HepG2 (cell line): ENCODE data around the gene HLF. TPM values are rescaled to one million over a fixed set of nuclear protein-coding genes. Genes with fewer than 3 reads are reported as not detected.

Experiments used
- ARHGAP35 ChIP-seq: sonication (generic); formaldehyde crosslinking; IDR thresholded peaks from 2 replicates; pipeline ENCODE4 v1.9.0; 2022; ENCODE audit warnings: mild to moderate bottlenecking, inconsistent platforms, moderate library complexity, missing genetic modification reagents, borderline replicate concordance
- FOXA1 ChIP-seq, 2 experiments: fragments of 450-650 bp in 1 of 2; sonication (generic) in 1 of 2; formaldehyde crosslinking in 1 of 2; IDR thresholded peaks; 2 replicates each; pipeline versions ENCODE4 v1.4.0 to v1.6.1; 2016 to 2020; ENCODE audit warnings: missing genetic modification reagents in 1 of 2
- HNF4G ChIP-seq, 2 experiments: sonication (generic) in 1 of 2; formaldehyde crosslinking in 1 of 2; IDR thresholded peaks; 2 replicates each; pipeline versions ENCODE4 v1.4.0 to v1.6.1; 2011 to 2020; ENCODE audit warnings: borderline replicate concordance in 2 of 2, low read depth in 2 of 2, mild to moderate bottlenecking in 2 of 2, low read length in 1 of 2, missing genetic modification reagents in 1 of 2, moderate library complexity in 1 of 2
- MIER3 ChIP-seq: IDR thresholded peaks from 2 replicates; pipeline ENCODE4 v1.6.1; 2016; ENCODE audit warnings: missing compliant biosample characterization, borderline replicate concordance
- MXI1 ChIP-seq: IDR thresholded peaks from 3 replicates; pipeline ENCODE4 v1.6.1; 2012; ENCODE audit warnings: low read depth, low read length, inconsistent platforms, borderline replicate concordance
- PHF20 ChIP-seq: sonication (generic); formaldehyde crosslinking; IDR thresholded peaks from 2 replicates; pipeline ENCODE4 v1.5.0; 2020; ENCODE audit warnings: mild to moderate bottlenecking, missing genetic modification reagents
- POGZ ChIP-seq: sonication (generic); formaldehyde crosslinking; IDR thresholded peaks from 2 replicates; pipeline ENCODE4 v1.4.0; 2020; ENCODE audit warnings: mild to moderate bottlenecking, missing genetic modification reagents
- PRPF4 ChIP-seq: fragments of 200-400 bp; formaldehyde crosslinking; IDR thresholded peaks from 2 replicates; pipeline ENCODE4 v1.6.1; 2016; ENCODE audit warnings: low read length, low read depth; ENCODE audit not compliant: poor library complexity, severe bottlenecking
- RFXANK ChIP-seq: IDR thresholded peaks from 2 replicates; pipeline ENCODE4 v1.6.1; 2016
- SMARCE1 ChIP-seq: fragments of 450-650 bp; IDR thresholded peaks from 2 replicates; pipeline ENCODE4 v1.6.1; 2017; ENCODE audit warnings: borderline replicate concordance
- TBL1XR1 ChIP-seq: fragments of 150-350 bp; IDR thresholded peaks from 2 replicates; pipeline ENCODE4 v1.6.1; 2014; ENCODE audit warnings: borderline replicate concordance, low read length; ENCODE audit not compliant: partially characterized antibody
- TGIF2 ChIP-seq: IDR thresholded peaks from 2 replicates; pipeline ENCODE4 v1.6.1; 2016; ENCODE audit warnings: control low read depth, missing compliant biosample characterization
- TOE1 ChIP-seq: sonication (generic); formaldehyde crosslinking; IDR thresholded peaks from 2 replicates; pipeline ENCODE4 v1.4.0; 2020; ENCODE audit warnings: mild to moderate bottlenecking, missing genetic modification reagents
- ZFP62 ChIP-seq: sonication (generic); formaldehyde crosslinking; IDR thresholded peaks from 2 replicates; pipeline ENCODE4 v1.4.0; 2020; ENCODE audit warnings: missing genetic modification reagents
- ZNF460 ChIP-seq: sonication (generic); formaldehyde crosslinking; IDR thresholded peaks from 2 replicates; pipeline ENCODE4 v1.5.1; 2020; ENCODE audit warnings: missing genetic modification reagents, mild to moderate bottlenecking, borderline replicate concordance
- ZNF746 ChIP-seq: sonication (generic); formaldehyde crosslinking; IDR thresholded peaks from 2 replicates; pipeline ENCODE4 v1.8.0; 2022; ENCODE audit warnings: mild to moderate bottlenecking, missing genetic modification reagents
- polyA plus RNA-seq, 8 experiments: library from polyadenylated mRNA; depleted of rRNA in 3 of 8; stranded (reverse) in 7 of 8; unstranded in 1 of 8; fragments of >200 nt; fragmentation: Illumina TruSeq in 4 of 8; extraction: Trizol in 4 of 8; gene quantifications; 2 replicates each; pipeline versions ENCODE4 v1.2.1 to v1.2.3, GENCODE V29; 2011 to 2016; ENCODE audit warnings: low read depth in 4 of 8, missing spikeins in 1 of 8, mixed read lengths in 1 of 8; ENCODE audit not compliant: insufficient read depth in 1 of 8
- total RNA-seq, 5 experiments: library from RNA; depleted of rRNA; stranded (reverse); fragments of >200 nt; fragmentation: Illumina TruSeq; extraction: Trizol; gene quantifications; 2 replicates each; pipeline ENCODE4 v1.2.3, GENCODE V29; 2016; ENCODE audit warnings: low read depth in 1 of 5
- TF ChIP-seq, protein P1 (sequence below): sonication (generic); formaldehyde crosslinking; IDR thresholded peaks from 2 replicates; pipeline ENCODE4 v1.8.0; 2022; ENCODE audit warnings: missing genetic modification reagents, mild to moderate bottlenecking, inconsistent platforms, borderline replicate concordance
- TF ChIP-seq, protein P2 (sequence below): IDR thresholded peaks from 2 replicates; pipeline ENCODE4 v1.6.1; 2016; ENCODE audit warnings: missing compliant biosample characterization, missing genetic modification reagents, borderline replicate concordance
- TF ChIP-seq, protein P3 (sequence below): sonication (generic); formaldehyde crosslinking; IDR thresholded peaks from 2 replicates; pipeline ENCODE4; 2020; ENCODE audit warnings: missing genetic modification reagents, mild to moderate bottlenecking, borderline replicate concordance

HLF gene
- total and polyA plus RNA-seq, 2 of the 13 experiments (the other 11 are each of a cell fraction or from before 2014, with no cell fraction given), result 202 to 346 TPM

DNA sequence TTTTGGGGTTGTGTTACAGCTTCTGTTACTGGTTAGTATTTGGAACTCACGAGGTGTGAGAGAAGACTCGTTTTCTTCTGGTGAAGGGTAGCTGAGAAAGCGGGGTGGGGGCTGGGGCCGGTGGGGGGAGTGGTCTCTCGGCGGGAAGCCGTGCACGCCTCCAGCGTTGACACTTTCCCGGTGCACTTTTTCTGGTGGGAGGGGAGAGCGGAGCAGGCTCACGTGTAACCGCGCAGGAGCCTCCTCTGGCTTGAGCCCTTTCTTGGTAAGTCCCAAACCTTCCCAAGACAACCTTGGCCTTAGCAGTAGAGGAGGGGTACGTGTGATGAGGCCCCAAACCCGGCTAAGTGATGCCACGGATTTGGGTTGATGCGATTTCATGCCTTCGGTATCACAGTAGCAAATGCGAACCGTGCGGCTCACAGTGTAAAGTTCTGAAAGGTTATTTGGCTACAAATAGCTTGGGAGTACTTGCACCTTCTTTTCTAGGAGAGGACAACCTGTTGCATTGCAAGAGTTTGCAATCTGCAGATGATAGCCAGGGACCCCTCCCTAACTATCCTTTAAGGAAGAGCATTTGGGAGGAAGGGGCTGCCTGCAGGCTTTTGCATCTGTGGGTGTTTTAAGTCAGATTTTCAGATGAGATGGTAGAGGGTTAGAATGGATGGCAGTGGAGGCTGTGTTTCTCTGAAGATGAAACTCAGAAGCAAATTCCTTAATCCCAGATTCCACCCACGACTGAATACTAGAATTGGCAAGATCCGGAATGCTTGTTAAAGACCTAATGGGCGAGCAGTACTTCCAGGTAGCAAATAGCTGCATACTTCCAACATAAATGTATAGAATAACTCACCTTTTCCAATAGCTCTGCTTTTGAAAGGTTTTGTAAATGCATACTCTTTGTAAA is 1.5 kb downstream of the HLF start (continued):
- no peak for TF ChIP-seq FOXA1 (IDR thresholded peaks at IDR 0.05)
- TF ChIP-seq FOXA1 (CRISPR knock-in tag; IDR thresholded peaks at IDR 0.05), result no peak
- no peak for TF ChIP-seq POGZ (CRISPR knock-in tag)
- no peak for TF ChIP-seq TBL1XR1
- TF ChIP-seq, protein P1, sequence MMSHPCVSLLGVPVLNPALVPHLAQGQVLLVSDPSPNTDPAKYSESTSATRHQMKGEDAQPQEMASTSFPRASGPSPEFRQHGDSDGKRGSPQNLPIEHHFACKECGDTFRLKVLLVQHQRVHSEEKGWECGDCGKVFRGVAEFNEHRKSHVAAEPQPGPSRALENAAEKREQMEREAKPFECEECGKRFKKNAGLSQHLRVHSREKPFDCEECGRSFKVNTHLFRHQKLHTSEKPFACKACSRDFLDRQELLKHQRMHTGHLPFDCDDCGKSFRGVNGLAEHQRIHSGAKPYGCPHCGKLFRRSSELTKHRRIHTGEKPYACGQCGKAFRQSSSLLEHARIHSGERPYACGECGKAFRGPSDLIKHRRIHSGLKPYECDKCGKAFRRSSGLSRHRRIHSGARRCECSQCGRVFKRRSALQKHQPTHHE, result no peak
- no peak for TF ChIP-seq ARHGAP35 (CRISPR knock-in tag)
- TF ChIP-seq MXI1, result peak; percentile 84; the same call in 1 of the 3 replicates
- peak; percentile 58; the same call in 1 of the 2 replicates for TF ChIP-seq MIER3 (CRISPR knock-in tag)
- no peak for TF ChIP-seq ZNF460 (CRISPR knock-in tag)
- no peak for TF ChIP-seq SMARCE1
- TF ChIP-seq, protein P2, sequence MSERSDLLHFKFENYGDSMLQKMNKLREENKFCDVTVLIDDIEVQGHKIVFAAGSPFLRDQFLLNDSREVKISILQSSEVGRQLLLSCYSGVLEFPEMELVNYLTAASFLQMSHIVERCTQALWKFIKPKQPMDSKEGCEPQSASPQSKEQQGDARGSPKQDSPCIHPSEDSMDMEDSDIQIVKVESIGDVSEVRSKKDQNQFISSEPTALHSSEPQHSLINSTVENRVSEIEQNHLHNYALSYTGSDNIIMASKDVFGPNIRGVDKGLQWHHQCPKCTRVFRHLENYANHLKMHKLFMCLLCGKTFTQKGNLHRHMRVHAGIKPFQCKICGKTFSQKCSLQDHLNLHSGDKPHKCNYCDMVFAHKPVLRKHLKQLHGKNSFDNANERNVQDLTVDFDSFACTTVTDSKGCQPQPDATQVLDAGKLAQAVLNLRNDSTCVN, result peak; percentile 43; the same call in 1 of the 2 replicates
- TF ChIP-seq, protein P3, sequence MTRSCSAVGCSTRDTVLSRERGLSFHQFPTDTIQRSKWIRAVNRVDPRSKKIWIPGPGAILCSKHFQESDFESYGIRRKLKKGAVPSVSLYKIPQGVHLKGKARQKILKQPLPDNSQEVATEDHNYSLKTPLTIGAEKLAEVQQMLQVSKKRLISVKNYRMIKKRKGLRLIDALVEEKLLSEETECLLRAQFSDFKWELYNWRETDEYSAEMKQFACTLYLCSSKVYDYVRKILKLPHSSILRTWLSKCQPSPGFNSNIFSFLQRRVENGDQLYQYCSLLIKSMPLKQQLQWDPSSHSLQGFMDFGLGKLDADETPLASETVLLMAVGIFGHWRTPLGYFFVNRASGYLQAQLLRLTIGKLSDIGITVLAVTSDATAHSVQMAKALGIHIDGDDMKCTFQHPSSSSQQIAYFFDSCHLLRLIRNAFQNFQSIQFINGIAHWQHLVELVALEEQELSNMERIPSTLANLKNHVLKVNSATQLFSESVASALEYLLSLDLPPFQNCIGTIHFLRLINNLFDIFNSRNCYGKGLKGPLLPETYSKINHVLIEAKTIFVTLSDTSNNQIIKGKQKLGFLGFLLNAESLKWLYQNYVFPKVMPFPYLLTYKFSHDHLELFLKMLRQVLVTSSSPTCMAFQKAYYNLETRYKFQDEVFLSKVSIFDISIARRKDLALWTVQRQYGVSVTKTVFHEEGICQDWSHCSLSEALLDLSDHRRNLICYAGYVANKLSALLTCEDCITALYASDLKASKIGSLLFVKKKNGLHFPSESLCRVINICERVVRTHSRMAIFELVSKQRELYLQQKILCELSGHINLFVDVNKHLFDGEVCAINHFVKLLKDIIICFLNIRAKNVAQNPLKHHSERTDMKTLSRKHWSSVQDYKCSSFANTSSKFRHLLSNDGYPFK (CRISPR knock-in tag), result 0 out of 2 replicates have a peak, but pooled peaks have one; percentile 30
- TF ChIP-seq RFXANK (CRISPR knock-in tag), result no peak
- TF ChIP-seq PRPF4, result no peak
- TF ChIP-seq TOE1 (CRISPR knock-in tag), result no peak
- no peak for TF ChIP-seq PHF20 (CRISPR knock-in tag)
- no peak for TF ChIP-seq ZFP62 (CRISPR knock-in tag)
- TF ChIP-seq ZNF746 (CRISPR knock-in tag), result peak; percentile 71
- peak; percentile 67; the same call in 1 of the 2 replicates for TF ChIP-seq TGIF2 (CRISPR knock-in tag)
- no peak for TF ChIP-seq HNF4G (IDR thresholded peaks at IDR 0.05; ENCODE audit: borderline replicate concordance, low read depth, low read length)
- no peak for TF ChIP-seq HNF4G (CRISPR knock-in tag; IDR thresholded peaks at IDR 0.05; ENCODE audit: borderline replicate concordance, low read depth)
